K562 (cell line): Measurements from ENCODE around the gene DIMT1. TPM values are rescaled to one million over a fixed set of nuclear protein-coding genes. Genes with fewer than 3 reads are reported as not detected.

Source experiments
- CUX1 ChIP-seq: fragments of 200-800 bp; sonication (Bioruptor generic); IDR thresholded peaks from 2 replicates; pipeline ENCODE4 v1.6.1; 2016; ENCODE audit warnings: missing genetic modification characterization, missing compliant biosample characterization
- ETV5 ChIP-seq: sonication (generic); formaldehyde crosslinking; IDR thresholded peaks from 2 replicates; pipeline ENCODE4 v1.4.0; 2020; ENCODE audit warnings: low read depth, mild to moderate bottlenecking, missing genetic modification reagents
- GTF3C2 ChIP-seq: IDR thresholded peaks from 3 replicates; pipeline ENCODE4 v1.6.1; 2011; ENCODE audit warnings: borderline replicate concordance, mild to moderate bottlenecking, moderate library complexity; ENCODE audit not compliant: insufficient read length; ENCODE audit errors: extremely low read depth
- HDAC8 ChIP-seq: fragments of 450-650 bp; IDR thresholded peaks from 2 replicates; pipeline ENCODE4 v1.6.1; 2016; ENCODE audit warnings: mild to moderate bottlenecking, missing genetic modification characterization, moderate library complexity, missing compliant biosample characterization
- ID3 ChIP-seq, 2 experiments: fragments of 250-450 bp in 1 of 2; fragments of 450-650 bp in 1 of 2; sonication (Bioruptor Pico) in 1 of 2; IDR thresholded peaks; 2 replicates each; pipeline versions ENCODE4 v1.6.1 to v1.8.0; 2016 to 2021; ENCODE audit warnings: mild to moderate bottlenecking in 2 of 2, moderate library complexity in 2 of 2, missing compliant biosample characterization in 1 of 2, missing genetic modification characterization in 1 of 2
- NFATC3 ChIP-seq: fragments of 450-650 bp; IDR thresholded peaks from 2 replicates; pipeline ENCODE4 v1.6.1; 2017; ENCODE audit warnings: mild to moderate bottlenecking
- NFRKB ChIP-seq: fragments of 450-650 bp; IDR thresholded peaks from 2 replicates; pipeline ENCODE4 v1.6.1; 2016; ENCODE audit warnings: low read depth
- POLR2G ChIP-seq: fragments of 200-400 bp; formaldehyde crosslinking; IDR thresholded peaks from 2 replicates; pipeline ENCODE4 v1.6.1; 2017; ENCODE audit warnings: low read depth, mild to moderate bottlenecking, antibody characterized with exemption, low read length, moderate library complexity
- POLR2H ChIP-seq: IDR thresholded peaks from 2 replicates; pipeline ENCODE4 v1.6.1; 2016; ENCODE audit warnings: missing genetic modification characterization, low read depth, mild to moderate bottlenecking, control low read depth, missing compliant biosample characterization, moderate library complexity
- RNF2 ChIP-seq: sonication (generic); IDR thresholded peaks from 2 replicates; pipeline ENCODE4 v1.6.1; 2016
- STAG1 ChIP-seq: sonication (generic); formaldehyde crosslinking; IDR thresholded peaks from 2 replicates; pipeline ENCODE4 v1.5.0; 2020; ENCODE audit warnings: missing genetic modification reagents, borderline replicate concordance
- TAL1 ChIP-seq: fragments of 450-650 bp; IDR thresholded peaks from 2 replicates; pipeline ENCODE4 v1.6.1; 2016; ENCODE audit warnings: mild to moderate bottlenecking
- YY1 ChIP-seq, 3 experiments: IDR thresholded peaks; 2 replicates each; pipeline ENCODE4 v1.6.1; 2011; ENCODE audit warnings: low read length in 2 of 3, mild to moderate bottlenecking in 2 of 3, moderate library complexity in 2 of 3, borderline replicate concordance in 1 of 3, control low read depth in 1 of 3, low read depth in 1 of 3; ENCODE audit not compliant: insufficient read depth in 3 of 3, insufficient replicate concordance in 2 of 3, control insufficient read depth in 1 of 3, insufficient read length in 1 of 3; ENCODE audit errors: extremely low read depth in 1 of 3
- ZNF124 ChIP-seq: sonication (generic); formaldehyde crosslinking; IDR thresholded peaks from 2 replicates; pipeline ENCODE4 v1.8.1; 2022; ENCODE audit warnings: missing genetic modification reagents
- ZNF175 ChIP-seq: fragments of 200-800 bp; sonication (Bioruptor generic); IDR thresholded peaks from 2 replicates; pipeline ENCODE4 v1.6.1; 2016; ENCODE audit warnings: low read depth, mild to moderate bottlenecking, missing genetic modification characterization, missing compliant biosample characterization
- ZNF324 ChIP-seq: fragments of 250-450 bp; sonication (Bioruptor Pico); IDR thresholded peaks from 2 replicates; pipeline ENCODE4 v1.4.0; 2020; ENCODE audit warnings: mild to moderate bottlenecking
- ZNF584 ChIP-seq: fragments of 200-800 bp; sonication (Bioruptor generic); IDR thresholded peaks from 2 replicates; pipeline ENCODE4 v1.6.1; 2016; ENCODE audit warnings: low read depth, mild to moderate bottlenecking, missing genetic modification characterization, missing compliant biosample characterization
- polyA plus RNA-seq, 8 experiments: library from polyadenylated mRNA; depleted of rRNA in 4 of 8; stranded (reverse) in 5 of 8; unstranded in 3 of 8; fragments of >200 nt; fragmentation: Nextera tagmentation in 2 of 8; fragmentation: Illumina TruSeq in 1 of 8; extraction: Ambion mirVana in 2 of 8; extraction: Trizol in 1 of 8; gene quantifications; 2 replicates each; pipeline versions ENCODE4 v1.2.1 to v1.2.3, GENCODE V29; 2011 to 2014; ENCODE audit warnings: inconsistent platforms in 1 of 8, missing spikeins in 1 of 8
- total RNA-seq, 7 experiments: library from RNA; depleted of rRNA in 6 of 7; stranded (reverse); fragments of >200 nt in 6 of 7; fragmentation: Illumina TruSeq in 2 of 7; extraction: Trizol in 2 of 7; gene quantifications; 2 replicates each; pipeline versions ENCODE4 v1.2.1 to v1.2.3, GENCODE V29; 2011 to 2021; ENCODE audit warnings: low replicate concordance in 1 of 7

DIMT1 gene
- total and polyA plus RNA-seq, 9 of the 15 experiments (the other 6 are each of a cell fraction or from before 2014, with no cell fraction given): 28.9 to 85.3 (median 54.1) TPM

- TF ChIP-seq ZNF324 (CRISPR knock-in tag) (no peak), CUX1 (0 out of 2 replicates have a peak, but pooled peaks have one; percentile 43), NFRKB (peak; percentile 64), NFATC3 (0 out of 2 replicates have a peak, but pooled peaks have one; percentile 19), RNF2 (no peak), HDAC8 (tag) (peak; percentile 29; the same call in 1 of the 2 replicates), ZNF584 (0 out of 2 replicates have a peak, but pooled peaks have one; percentile 21), TAL1 (no peak), ZNF175 (CRISPR knock-in tag) (peak; percentile 59), GTF3C2 (no peak), ZNF124 (CRISPR knock-in tag) (no peak), YY1 (IDR thresholded peaks at IDR 0.05; ENCODE audit: borderline replicate concordance in 1 of 3, control insufficient read depth in 1 of 3, extremely low read depth in 1 of 3, insufficient read depth in 3 of 3, insufficient read length in 1 of 3, insufficient replicate concordance in 2 of 3, low read depth in 1 of 3, low read length in 2 of 3) (no peak), STAG1 (CRISPR knock-in tag) (no peak), ID3 (CRISPR knock-in tag; IDR thresholded peaks at IDR 0.05) (no peak), ID3 (tag; IDR thresholded peaks at IDR 0.05) (0 out of 2 replicates have a peak, but pooled peaks have one; percentile 30), POLR2G (no peak), ETV5 (CRISPR knock-in tag) (no peak), POLR2H (tag) (no peak)
These were observed 28.3 kb upstream of the DIMT1 start (continued) for GRCh38 chr5:62431735-62432620.
